OCI-LY1 (cell line): ENCODE data around the gene MEG3.

Experiments
- H2AFZ ChIP-seq: fragments of 200-600 bp; sonication (generic), shearing (Covaris generic); 2 replicates; pipeline ENCODE4 v1.6.0; 2014; ENCODE audit warnings: antibody characterized with exemption, mild to moderate bottlenecking, low read length
- H3F3A ChIP-seq: fragments of 200-600 bp; sonication (generic), shearing (Covaris generic); 2 replicates; pipeline ENCODE4 v1.6.0; 2014; ENCODE audit warnings: mild to moderate bottlenecking, antibody characterized with exemption, low read length, moderate library complexity; ENCODE audit not compliant: insufficient read depth
- H3K27ac ChIP-seq: fragments of 200-600 bp; sonication (generic); 2 replicates; pipeline ENCODE4 v1.5.1; 2014; ENCODE audit warnings: low read length, mixed run types, mild to moderate bottlenecking, low read depth; ENCODE audit not compliant: poor library complexity, severe bottlenecking
- H3K27me3 ChIP-seq: fragments of 200-600 bp; sonication (generic); 2 replicates; pipeline ENCODE4 v1.6.0; 2014; ENCODE audit warnings: antibody characterized with exemption, mild to moderate bottlenecking, low read length, moderate library complexity; ENCODE audit not compliant: insufficient read depth
- H3K36me3 ChIP-seq: fragments of 200-600 bp; sonication (generic); 2 replicates; pipeline ENCODE4 v1.6.1; 2014; ENCODE audit warnings: mild to moderate bottlenecking, antibody characterized with exemption, low read length, moderate library complexity, mixed read lengths; ENCODE audit not compliant: insufficient read depth
- H3K4me1 ChIP-seq: fragments of 200-600 bp; sonication (generic); 2 replicates; pipeline ENCODE4 v1.5.1; 2014; ENCODE audit warnings: mild to moderate bottlenecking, low read length, moderate library complexity; ENCODE audit not compliant: insufficient read depth, severe bottlenecking
- H3K4me2 ChIP-seq: fragments of 200-600 bp; sonication (generic), shearing (Covaris generic); 2 replicates; pipeline ENCODE4 v1.6.1; 2014; ENCODE audit warnings: low read length
- H3K4me3 ChIP-seq: fragments of 200-600 bp; sonication (generic); 2 replicates; pipeline ENCODE4 v1.5.1; 2014; ENCODE audit warnings: low read length, low read depth, mild to moderate bottlenecking, mixed read lengths; ENCODE audit not compliant: poor library complexity, severe bottlenecking
- H3K79me2 ChIP-seq: fragments of 200-600 bp; shearing (Covaris generic); 2 replicates; pipeline ENCODE4 v1.6.1; 2016; ENCODE audit warnings: mixed run types, low read length, mixed read lengths; ENCODE audit not compliant: insufficient read depth
- H3K9ac ChIP-seq: fragments of 200-600 bp; sonication (generic), shearing (Covaris generic); 2 replicates; pipeline ENCODE4 v1.6.1; 2014; ENCODE audit warnings: mild to moderate bottlenecking, low read length, mixed read lengths
- H3K9me2 ChIP-seq: fragments of 200-600 bp; sonication (generic), shearing (Covaris generic); 2 replicates; pipeline ENCODE4 v1.6.1; 2014; ENCODE audit warnings: low read depth, mild to moderate bottlenecking, low read length, mixed read lengths
- H3K9me3 ChIP-seq: fragments of 200-600 bp; shearing (Covaris generic); 2 replicates; pipeline ENCODE4 v1.6.1; 2014; ENCODE audit warnings: low read length, mixed read lengths
- H4K20me1 ChIP-seq: fragments of 200-600 bp; sonication (generic), shearing (Covaris generic); 2 replicates; pipeline ENCODE4 v1.6.0; 2016; ENCODE audit warnings: mild to moderate bottlenecking, low read length; ENCODE audit not compliant: insufficient read depth
- EZH2 ChIP-seq: fragments of 200-600 bp; sonication (generic), shearing (Covaris generic); IDR thresholded peaks from 2 replicates; pipeline ENCODE4 v1.8.0; 2017; ENCODE audit warnings: borderline replicate concordance, mixed run types, mild to moderate bottlenecking, antibody characterized with exemption, low read length, moderate library complexity, mixed read lengths
- TF ChIP-seq, protein P1 (sequence below): fragments of 200-600 bp; sonication (generic), shearing (Covaris generic); IDR thresholded peaks from 2 replicates; pipeline ENCODE4 v1.5.1; 2017; ENCODE audit warnings: mild to moderate bottlenecking, antibody characterized with exemption, low read length, moderate library complexity, mixed read lengths

Gene MEG3

DNA sequence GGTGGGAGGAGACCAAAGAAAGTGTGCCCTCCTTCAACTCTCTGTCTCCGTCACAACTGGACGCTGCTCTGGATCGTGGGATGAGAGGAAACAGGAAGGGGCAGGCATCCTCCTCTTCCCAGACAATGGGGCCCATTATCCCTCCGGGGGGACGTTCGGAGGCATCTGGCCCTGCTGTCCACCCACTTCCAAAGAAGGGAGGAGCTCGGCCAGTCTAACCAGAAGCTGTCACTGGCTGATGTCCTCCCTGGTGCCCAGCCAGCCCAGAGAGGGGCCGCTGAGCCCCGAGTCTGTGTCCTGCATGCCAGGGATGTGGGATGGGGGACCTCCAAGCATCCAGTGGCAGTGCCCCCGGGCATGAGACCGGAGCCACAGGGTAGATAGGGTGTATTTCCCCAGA lies 39.8 kb upstream of the MEG3 start:
- Histone ChIP-seq H3K36me3 (no peaks in the 10 kb centered on the region), H3K27me3 (no peaks in the 10 kb centered on the region), H3F3A (no peaks in the 10 kb centered on the region), H3K4me1 (no peaks in the 10 kb centered on the region), H3K9me2 (no peaks in the 10 kb centered on the region), H3K9ac (no peak overlapping the region), H3K27ac (no peak overlapping the region), H4K20me1 (no peaks in the 10 kb centered on the region), H3K79me2 (no peaks in the 10 kb centered on the region), H3K4me2 (no peak overlapping the region), H3K9me3 (no peaks in the 10 kb centered on the region), H2AFZ (no peak overlapping the region), H3K4me3 (no peak overlapping the region)
- no peak for TF ChIP-seq EZH2
- TF ChIP-seq, protein P1, sequence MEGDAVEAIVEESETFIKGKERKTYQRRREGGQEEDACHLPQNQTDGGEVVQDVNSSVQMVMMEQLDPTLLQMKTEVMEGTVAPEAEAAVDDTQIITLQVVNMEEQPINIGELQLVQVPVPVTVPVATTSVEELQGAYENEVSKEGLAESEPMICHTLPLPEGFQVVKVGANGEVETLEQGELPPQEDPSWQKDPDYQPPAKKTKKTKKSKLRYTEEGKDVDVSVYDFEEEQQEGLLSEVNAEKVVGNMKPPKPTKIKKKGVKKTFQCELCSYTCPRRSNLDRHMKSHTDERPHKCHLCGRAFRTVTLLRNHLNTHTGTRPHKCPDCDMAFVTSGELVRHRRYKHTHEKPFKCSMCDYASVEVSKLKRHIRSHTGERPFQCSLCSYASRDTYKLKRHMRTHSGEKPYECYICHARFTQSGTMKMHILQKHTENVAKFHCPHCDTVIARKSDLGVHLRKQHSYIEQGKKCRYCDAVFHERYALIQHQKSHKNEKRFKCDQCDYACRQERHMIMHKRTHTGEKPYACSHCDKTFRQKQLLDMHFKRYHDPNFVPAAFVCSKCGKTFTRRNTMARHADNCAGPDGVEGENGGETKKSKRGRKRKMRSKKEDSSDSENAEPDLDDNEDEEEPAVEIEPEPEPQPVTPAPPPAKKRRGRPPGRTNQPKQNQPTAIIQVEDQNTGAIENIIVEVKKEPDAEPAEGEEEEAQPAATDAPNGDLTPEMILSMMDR, result no peak

DNA sequence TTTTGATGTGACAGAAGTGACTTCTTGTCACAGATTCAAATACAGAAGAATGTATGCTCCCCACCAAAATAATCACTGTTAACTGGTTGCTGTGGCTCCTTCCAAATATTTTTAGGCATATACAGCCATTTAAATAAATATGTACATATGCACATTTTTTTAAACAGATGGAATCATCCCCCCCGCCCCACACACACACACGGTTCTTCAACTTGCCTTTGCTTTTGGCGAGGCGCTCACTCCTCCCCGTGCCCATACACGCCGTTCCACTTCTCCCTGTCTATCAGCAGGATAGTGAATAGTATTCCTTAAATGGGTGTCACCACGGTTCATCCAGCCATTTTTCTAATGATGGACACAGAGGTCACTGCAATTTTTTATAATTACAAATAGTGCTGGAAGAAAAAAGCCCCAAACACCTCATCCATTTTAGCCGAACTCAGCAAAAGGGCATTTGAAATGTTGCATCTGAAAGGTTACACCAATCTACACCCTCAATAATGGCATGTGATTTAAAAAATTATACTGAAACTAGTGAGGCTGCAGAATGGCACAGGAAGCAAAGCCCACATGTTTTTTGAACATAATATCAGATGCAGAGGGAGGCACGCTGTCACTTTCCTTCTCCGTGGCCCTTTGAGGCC lies 39.2 kb upstream of the MEG3 start:
- no peaks in the 10 kb centered on the region for H4K20me1 ChIP-seq
- H3K4me3 ChIP-seq, result no peak overlapping the region
- H3F3A ChIP-seq, result no peaks in the 10 kb centered on the region
- H3K4me1 ChIP-seq, result no peaks in the 10 kb centered on the region
- H3K79me2 ChIP-seq, result no peaks in the 10 kb centered on the region
- no peak overlapping the region for H3K27ac ChIP-seq
- no peaks in the 10 kb centered on the region for H3K36me3 ChIP-seq
- no peaks in the 10 kb centered on the region for H3K9me2 ChIP-seq
- no peaks in the 10 kb centered on the region for H3K27me3 ChIP-seq
- H3K9ac ChIP-seq, result no peak overlapping the region
- no peak overlapping the region for H2AFZ ChIP-seq
- H3K4me2 ChIP-seq, result no peak overlapping the region
- TF ChIP-seq, protein P1, result no peak
- TF ChIP-seq EZH2, result no peak
- H3K9me3 ChIP-seq, result no peaks in the 10 kb centered on the region

DNA sequence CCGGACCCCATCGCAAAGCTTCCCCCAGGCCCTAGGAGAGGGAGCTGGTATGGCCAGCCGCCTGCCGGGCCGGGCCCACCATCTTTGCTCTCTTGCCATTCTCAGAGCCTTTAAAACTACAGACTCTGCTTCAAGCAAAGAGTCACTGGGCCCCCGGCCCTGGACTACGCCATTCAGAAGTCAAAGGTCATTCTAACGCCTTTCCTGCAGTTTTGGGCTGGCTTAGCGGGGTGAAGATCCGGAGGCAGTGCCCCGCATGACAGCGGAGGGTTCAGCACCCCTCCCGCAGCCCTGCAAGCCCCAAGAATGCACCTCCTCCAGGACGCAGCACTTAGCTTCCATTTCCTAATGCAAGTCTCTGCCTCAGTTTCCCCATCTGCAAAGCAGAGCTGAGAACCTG lies 38.3 kb upstream of the MEG3 start:
- Histone ChIP-seq H3K4me3 (no peak overlapping the region), H3K79me2 (no peaks in the 10 kb centered on the region), H3F3A (no peaks in the 10 kb centered on the region), H3K36me3 (no peaks in the 10 kb centered on the region), H3K9me3 (no peaks in the 10 kb centered on the region), H2AFZ (no peak overlapping the region), H3K9me2 (no peaks in the 10 kb centered on the region), H3K27ac (no peak overlapping the region), H3K9ac (no peak overlapping the region), H4K20me1 (no peaks in the 10 kb centered on the region), H3K4me1 (no peaks in the 10 kb centered on the region), H3K27me3 (no peaks in the 10 kb centered on the region), H3K4me2 (no peak overlapping the region)
- TF ChIP-seq EZH2, result no peak
- TF ChIP-seq, protein P1, result no peak
